SU-DHL-6 (cell line): ENCODE data around the gene FGFR3.

Experiments
- CTCF ChIP-seq: fragments of 200-600 bp; sonication (generic); IDR thresholded peaks from one replicate; pipeline ENCODE4 v1.5.1; 2017; ENCODE audit warnings: antibody characterized with exemption, mild to moderate bottlenecking, low read length, moderate library complexity; ENCODE audit not compliant: insufficient read depth, poor library complexity, severe bottlenecking
- EZH2phosphoT487 ChIP-seq: fragments of 200-600 bp; sonication (generic), shearing (Covaris generic); conservative IDR thresholded peaks from 2 replicates; pipeline ENCODE4 v1.6.1; 2018; ENCODE audit warnings: mild to moderate bottlenecking, antibody characterized with exemption, low read length, moderate library complexity, mixed read lengths

GRCh38 chr4:1843852-1844251 is 50.8 kb downstream of the FGFR3 start:
- no peak for TF ChIP-seq CTCF
- TF ChIP-seq EZH2phosphoT487 = no peak
